H1 (cell line): ENCODE results near the gene PTPRCAP. TPM values are rescaled to one million over a fixed set of nuclear protein-coding genes. Genes with fewer than 3 reads are reported as not detected.

Experiments
- CTCF ChIA-PET: fragments of 300-600 bp; sonication (Branson Sonifier 250); formaldehyde crosslinking; loops from one replicate; lab custom pipeline; 2021; ENCODE audit not compliant: partially characterized antibody; lab: Charles Lee
- POLR2A ChIA-PET: fragments of 300-600 bp; sonication (Branson Sonifier 250); formaldehyde crosslinking; loops from one replicate; lab custom pipeline; 2021; ENCODE audit warnings: inconsistent platforms; ENCODE audit not compliant: partially characterized antibody; lab: Charles Lee
- DNase-seq, 2 experiments: peaks; one replicate each; pipeline versions ENCODE4 v3.0.0 to v3.0.0-alpha.2; 2010 to 2022; ENCODE audit warnings: low spot score in 2 of 2, low read depth in 1 of 2, mixed read lengths in 1 of 2
- FAIRE-seq: peaks from 2 replicates; lab custom pipeline; 2011; peaks lifted over from hg19 to GRCh38; lab: Jason Lieb, UNC
- H2AFZ ChIP-seq: 2 replicates; pipeline ENCODE4 v1.8.1; 2012; ENCODE audit warnings: low read length, inconsistent platforms
- H2AK5ac ChIP-seq: 2 replicates; pipeline ENCODE4 v1.6.1; 2013; ENCODE audit warnings: low read depth, low read length
- H2BK120ac ChIP-seq: replicated peaks from 2 replicates; pipeline ENCODE3; 2013; ENCODE audit warnings: low read depth, low read length, inconsistent platforms
- H2BK12ac ChIP-seq: 2 replicates; pipeline ENCODE4 v1.6.1; 2013; ENCODE audit warnings: low read depth, low read length
- H2BK15ac ChIP-seq: 2 replicates; pipeline ENCODE4 v1.6.1; 2013; ENCODE audit warnings: low read length
- H2BK20ac ChIP-seq: 2 replicates; pipeline ENCODE4 v1.6.1; 2013; ENCODE audit warnings: low read length
- H2BK5ac ChIP-seq: 2 replicates; pipeline ENCODE4 v1.6.1; 2013; ENCODE audit warnings: low read depth, low read length
- H3K14ac ChIP-seq: 2 replicates; pipeline ENCODE4 v1.6.1; 2013; ENCODE audit warnings: inconsistent platforms; ENCODE audit not compliant: insufficient read length
- H3K18ac ChIP-seq: 2 replicates; pipeline ENCODE4 v1.6.1; 2013; ENCODE audit warnings: low read length; ENCODE audit errors: extremely low read depth
- H3K23ac ChIP-seq: 2 replicates; pipeline ENCODE4 v1.6.1; 2013; ENCODE audit warnings: inconsistent platforms; ENCODE audit not compliant: insufficient read length
- H3K23me2 ChIP-seq: 2 replicates; pipeline ENCODE4 v1.6.1; 2013; ENCODE audit warnings: low read depth, low read length
- H3K27ac ChIP-seq: 2 replicates; pipeline ENCODE4 v1.6.1; 2011; ENCODE audit warnings: low read depth, low read length, inconsistent platforms
- H3K27me3 ChIP-seq, 4 experiments: replicated peaks in 1 of 4; 1 replicate in 1 of 4; 2 replicates in 3 of 4; pipeline versions ENCODE4 v1.6.1 to v1.8.1; 2011 to 2013; ENCODE audit warnings: low read length in 3 of 4, mild to moderate bottlenecking in 3 of 4, inconsistent platforms in 2 of 4, mixed read lengths in 2 of 4, moderate library complexity in 1 of 4; ENCODE audit not compliant: control insufficient read depth in 3 of 4, insufficient read depth in 3 of 4; ENCODE audit errors: extremely low read depth in 1 of 4
- H3K36me3 ChIP-seq, 4 experiments: 2 replicates each; pipeline versions ENCODE4 v1.6.1 to v1.8.1; 2011 to 2013; ENCODE audit warnings: mild to moderate bottlenecking in 4 of 4, low read length in 3 of 4, moderate library complexity in 2 of 4, control low read depth in 1 of 4, inconsistent platforms in 1 of 4; ENCODE audit not compliant: insufficient read depth in 4 of 4, control insufficient read depth in 2 of 4
- H3K4ac ChIP-seq: replicated peaks from 2 replicates; pipeline ENCODE3; 2013; ENCODE audit warnings: low read length, low read depth, mixed read lengths, inconsistent platforms; ENCODE audit not compliant: insufficient read length
- H3K4me1 ChIP-seq, 4 experiments: replicated peaks in 1 of 4; 1 replicate in 1 of 4; 2 replicates in 3 of 4; pipeline versions ENCODE4 v1.6.1 to v1.8.1; 2011 to 2013; ENCODE audit warnings: low read length in 3 of 4, inconsistent platforms in 2 of 4, mixed read lengths in 1 of 4; ENCODE audit not compliant: insufficient read depth in 4 of 4, control insufficient read depth in 3 of 4
- H3K4me2 ChIP-seq, 2 experiments: 2 replicates each; pipeline versions ENCODE4 v1.6.1 to v1.8.1; 2011 to 2013; ENCODE audit warnings: low read depth in 2 of 2, low read length in 2 of 2, control low read depth in 1 of 2, inconsistent platforms in 1 of 2, mild to moderate bottlenecking in 1 of 2; ENCODE audit not compliant: insufficient read depth in 1 of 2
- H3K4me3 ChIP-seq, 4 experiments: fragments of 200-600, 300-600 bp in 1 of 4; sonication (generic), shearing (Covaris generic), sonication (Bioruptor Twin) in 1 of 4; 2 replicates each; pipeline versions ENCODE4 v1.5.1 to v1.8.1; 2011 to 2016; ENCODE audit warnings: low read length in 4 of 4, low read depth in 3 of 4, control low read depth in 2 of 4, inconsistent platforms in 2 of 4, mild to moderate bottlenecking in 2 of 4, mixed read lengths in 1 of 4, moderate library complexity in 1 of 4; ENCODE audit not compliant: insufficient read depth in 2 of 4; ENCODE audit errors: extremely low read depth in 1 of 4
- H3K56ac ChIP-seq: replicated peaks from 2 replicates; pipeline ENCODE3; 2013; ENCODE audit warnings: low read depth, mild to moderate bottlenecking, mixed read lengths, low read length, inconsistent platforms; ENCODE audit not compliant: insufficient read length
- H3K79me1 ChIP-seq: 2 replicates; pipeline ENCODE4 v1.6.1; 2013; ENCODE audit warnings: low read depth, low read length, control low read depth
- H3K79me2 ChIP-seq, 2 experiments: 2 replicates each; pipeline versions ENCODE4 v1.6.1 to v1.8.1; 2012 to 2013; ENCODE audit warnings: low read length in 2 of 2, mild to moderate bottlenecking in 2 of 2, inconsistent platforms in 1 of 2; ENCODE audit not compliant: insufficient read depth in 2 of 2, control insufficient read depth in 1 of 2
- H3K9ac ChIP-seq, 4 experiments: replicated peaks in 1 of 4; 1 replicate in 1 of 4; 2 replicates in 3 of 4; pipeline versions ENCODE4 v1.6.1 to v1.8.1; 2011 to 2013; ENCODE audit warnings: low read depth in 3 of 4, low read length in 3 of 4, control low read depth in 2 of 4, mild to moderate bottlenecking in 2 of 4, moderate library complexity in 2 of 4, inconsistent platforms in 1 of 4; ENCODE audit errors: extremely low read depth in 1 of 4
- H3K9me3 ChIP-seq, 2 experiments: 2 replicates each; pipeline versions ENCODE4 v1.6.1 to v1.8.1; 2012 to 2013; ENCODE audit warnings: mild to moderate bottlenecking in 2 of 2, moderate library complexity in 2 of 2, control low read depth in 1 of 2, inconsistent platforms in 1 of 2, low read depth in 1 of 2, low read length in 1 of 2, mixed read lengths in 1 of 2; ENCODE audit not compliant: insufficient read depth in 2 of 2
- H4K20me1 ChIP-seq, 2 experiments: replicated peaks in 1 of 2; 2 replicates each; pipeline versions ENCODE3 to v1.8.1; 2011 to 2013; ENCODE audit warnings: inconsistent platforms in 2 of 2, low read length in 2 of 2, mild to moderate bottlenecking in 1 of 2; ENCODE audit not compliant: insufficient read depth in 2 of 2, control insufficient read depth in 1 of 2
- H4K5ac ChIP-seq: 2 replicates; pipeline ENCODE4 v1.6.1; 2013; ENCODE audit warnings: low read length, low read depth, mixed read lengths, inconsistent platforms; ENCODE audit not compliant: insufficient read length
- H4K8ac ChIP-seq: 2 replicates; pipeline ENCODE4 v1.8.0; 2013; ENCODE audit warnings: mild to moderate bottlenecking, moderate library complexity, low read length, inconsistent platforms; ENCODE audit not compliant: insufficient read depth; ENCODE audit errors: extremely low read depth
- H4K91ac ChIP-seq: replicated peaks from 2 replicates; pipeline ENCODE3; 2013; ENCODE audit warnings: low read length, mixed read lengths, inconsistent platforms; ENCODE audit not compliant: insufficient read length
- KDM1A ChIP-seq: fragments of 200-600, 300-600 bp; sonication (generic); IDR thresholded peaks from 2 replicates; pipeline ENCODE4 v1.7.1; 2016; ENCODE audit warnings: mild to moderate bottlenecking, low read length, borderline replicate concordance
- SIRT6 ChIP-seq: IDR thresholded peaks from one replicate; pipeline ENCODE4 v1.7.1; 2012; ENCODE audit warnings: low read length, inconsistent platforms
- WGBS, 2 experiments: shearing (Covaris generic) in 1 of 2; methylation state at CpG; one replicate each; pipeline versions ENCODE4 v1.1.6 to v1.1.7; 2013 to 2015; ENCODE audit warnings: low lambda C conversion rate in 2 of 2, mixed read lengths in 2 of 2, inconsistent platforms in 1 of 2, low coverage in 1 of 2, missing lambda C conversion rate in 1 of 2; ENCODE audit not compliant: insufficient replicate concordance in 2 of 2, insufficient coverage in 1 of 2, insufficient read length in 1 of 2; ENCODE audit errors: extremely low coverage in 1 of 2, missing lambda C conversion rate in 1 of 2; 5-methylcytosine and 5-hydroxymethylcytosine counted together
- polyA plus RNA-seq, 7 experiments: library from polyadenylated mRNA; depleted of rRNA in 3 of 7; stranded (reverse) in 5 of 7; unstranded in 2 of 7; fragments of >200 nt in 5 of 7; fragments of 200-250 nt in 2 of 7; gene quantifications; 1 replicate in 5 of 7; 2 replicates in 1 of 7; 4 replicates in 1 of 7; pipeline versions ENCODE4 v1.2.1 to v1.2.3, GENCODE V29; 2011 to 2013; ENCODE audit warnings: missing spikeins in 2 of 7, mixed read lengths in 2 of 7
- total RNA-seq: library from RNA; stranded (reverse); fragmentation: NEBNext Ultra II Directional; extraction: Animal tissue kit (Norgen Biotek cat#: 25700); gene quantifications from 2 replicates; pipeline ENCODE4 v1.2.1, GENCODE V29; 2021
- TF ChIP-seq, protein P1 (sequence below): IDR thresholded peaks from 2 replicates; pipeline ENCODE4 v1.6.1; 2012; ENCODE audit warnings: inconsistent platforms

The PTPRCAP gene
- total and polyA plus RNA-seq, 2 of the 8 experiments (the other 6 are each of a cell fraction or from before 2014, with no cell fraction given), result 0.78 to 6.7 TPM

DNA sequence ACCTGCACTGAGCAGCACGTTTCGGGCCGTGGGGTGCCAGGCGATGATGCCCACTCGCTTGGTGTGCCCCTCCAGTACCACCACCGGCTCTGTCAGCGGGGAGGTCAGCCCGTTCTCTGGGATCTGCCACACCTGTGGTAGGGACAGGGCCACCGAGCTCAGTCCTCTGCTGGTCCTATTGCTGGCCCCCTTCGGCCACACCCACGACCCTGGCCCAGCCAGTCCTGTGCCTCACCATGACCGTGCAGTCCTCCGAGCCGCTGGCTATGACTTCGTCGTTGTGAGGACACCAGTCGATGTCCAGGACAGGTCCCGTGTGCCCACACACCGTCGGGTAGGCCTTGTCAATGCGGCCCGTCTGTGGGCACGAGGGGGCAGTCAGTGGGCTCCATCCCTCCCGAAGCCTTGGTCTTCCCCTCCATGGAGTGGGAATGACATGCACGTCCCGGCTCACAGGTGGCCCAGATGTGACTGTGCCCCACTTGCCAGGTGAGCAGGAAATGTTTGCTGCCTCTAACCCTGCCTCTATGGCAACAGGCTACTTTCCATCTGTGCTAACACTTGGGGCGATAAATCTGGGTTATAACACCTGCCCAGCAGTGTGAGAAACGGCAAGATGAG, 4.4 kb upstream of the PTPRCAP start:
- Histone ChIP-seq H2AFZ (no peak overlapping the region), H3K79me1 (0 out of 2 replicates have a peak, but pooled peaks cover 2% of the 10 kb centered on the region), H4K20me1 (peaks cover 4 to 15% of the 10 kb centered on the region in 2 experiments), H4K8ac (peak overlapping the region; percentile 51; the same call in 1 of the 2 replicates), H3K9ac (no peak overlapping the region; a peak in 1 of 7 replicates), H2BK5ac (no peak overlapping the region), H3K27me3 (no peaks in the 10 kb centered on the region), H4K91ac (no peak overlapping the region), H2AK5ac (no peak overlapping the region), H3K56ac (no peak overlapping the region), H3K23me2 (peaks cover 2% of the 10 kb centered on the region; the same call in 1 of the 2 replicates), H3K4me2 (peak overlapping the region in 1 of 2 experiments; percentile 62; a peak in 2 of 4 replicates), H2BK12ac (no peak overlapping the region; the same call in 1 of the 2 replicates), H3K79me2 (no peaks in the 10 kb centered on the region), H3K9me3 (no peaks in the 10 kb centered on the region), H4K5ac (no peak overlapping the region), H3K18ac (no peak overlapping the region), H3K23ac (no peak overlapping the region), H3K4ac (no peak overlapping the region), H3K14ac (no peak overlapping the region), H2BK15ac (no peak overlapping the region), H2BK20ac (no peak overlapping the region), H3K27ac (no peak overlapping the region), H2BK120ac (no peak overlapping the region), H3K4me1 (peaks cover 0 to 14% (median 8%) of the 10 kb centered on the region in 4 experiments; a peak in 6 of 7 replicates), H3K36me3 (peaks cover 6 to 18% (median 10%) of the 10 kb centered on the region in 4 experiments; a peak in 5 of 8 replicates), H3K4me3 (no peak overlapping the region)
- 94% methylated on average over 23 of the region's 28 CpGs; no CpG with 5 or more reads in 1 of the 2 experiments for WGBS, 2 experiments
- TF ChIP-seq KDM1A, result no peak
- TF ChIP-seq, protein P1, sequence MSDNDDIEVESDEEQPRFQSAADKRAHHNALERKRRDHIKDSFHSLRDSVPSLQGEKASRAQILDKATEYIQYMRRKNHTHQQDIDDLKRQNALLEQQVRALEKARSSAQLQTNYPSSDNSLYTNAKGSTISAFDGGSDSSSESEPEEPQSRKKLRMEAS, result no peak
- no peak for TF ChIP-seq SIRT6
- DNase-seq (no peak), FAIRE-seq (no peak)
- ChIA-PET CTCF (no interaction called here), POLR2A (interaction anchor here (1.3 to 12.5 kb wide), 9 partner anchors 9 to 49 kb away, joined by 3 to 104 read pairs (median 7); partner anchors contain the start of genes CARNS1 and PPP1CA)
